BLaER1 treated with 17β-estradiol and CSF1 and Interleukin-3, amounts not matched to agents 10 nM and 100 nM (cell line): ENCODE results near the gene ADAM12.
A peak's percentile ranks its signal among the peaks of the same experiment; 100 is the strongest.

Experiments used
- H3K27ac ChIP-seq, 11 experiments: shearing (Covaris generic); formaldehyde crosslinking; 2 replicates each; pipeline ENCODE4 v1.8.1; 2022
- H3K27me3 ChIP-seq, 11 experiments: shearing (Covaris generic); formaldehyde crosslinking; 2 replicates each; pipeline ENCODE4 v1.8.1; 2022
- H3K36me3 ChIP-seq, 11 experiments: shearing (Covaris generic); formaldehyde crosslinking; 2 replicates each; pipeline ENCODE4 v1.8.1; 2022
- H3K4me1 ChIP-seq, 10 experiments: shearing (Covaris generic); formaldehyde crosslinking; 2 replicates each; pipeline ENCODE4 v1.8.1; 2022
- H3K4me2 ChIP-seq, 11 experiments: shearing (Covaris generic); formaldehyde crosslinking; 2 replicates each; pipeline ENCODE4 v1.8.1; 2022
- H3K4me3 ChIP-seq, 10 experiments: shearing (Covaris generic); formaldehyde crosslinking; 2 replicates each; pipeline ENCODE4 v1.8.1; 2022
- H3K9ac ChIP-seq, 11 experiments: shearing (Covaris generic); formaldehyde crosslinking; 2 replicates each; pipeline ENCODE4 v1.8.1; 2022
- H3K9me3 ChIP-seq, 11 experiments: shearing (Covaris generic); formaldehyde crosslinking; replicated peaks in 1 of 11; 2 replicates each; pipeline ENCODE4 v1.8.1; 2022
- H4K20me1 ChIP-seq, 11 experiments: shearing (Covaris generic); formaldehyde crosslinking; 2 replicates each; pipeline ENCODE4 v1.8.1; 2022
- Cebpa-rat ChIP-seq, 11 experiments: shearing (Covaris generic); IDR thresholded peaks; 2 replicates each; pipeline ENCODE4 v1.8.1; 2022

ADAM12 gene

GRCh38 chr10:126016882-126017281 is 371.4 kb downstream of the ADAM12 start:
- Histone ChIP-seq H3K4me3 (no peak overlapping the region), H3K4me2 (no peak overlapping the region), H4K20me1 (no peaks in the 10 kb centered on the region), H3K27ac (no peak overlapping the region), H3K27me3 (no peaks in the 10 kb centered on the region), H3K4me1 (peaks cover 0 to 10% (median 0%) of the 10 kb centered on the region in 10 experiments; a peak in 4 of 20 replicates), H3K9me3 (peaks cover 0 to 7% (median 0%) of the 10 kb centered on the region in 11 experiments; a peak in 2 of 22 replicates), H3K36me3 (no peaks in the 10 kb centered on the region), H3K9ac (no peak overlapping the region)
- no peak for TF ChIP-seq Cebpa-rat (IDR thresholded peaks at IDR 0.05)

- H3K4me3 ChIP-seq: no peak overlapping the region
- H3K27ac ChIP-seq: no peak overlapping the region
- TF ChIP-seq Cebpa-rat (IDR thresholded peaks at IDR 0.05): no peak
- H3K36me3 ChIP-seq: no peaks in the 10 kb centered on the region
- H3K4me1 ChIP-seq: peaks cover 0 to 15% (median 0%) of the 10 kb centered on the region in 10 experiments; a peak in 5 of 20 replicates
- H3K9ac ChIP-seq: no peak overlapping the region
- no peaks in the 10 kb centered on the region for H4K20me1 ChIP-seq
- H3K4me2 ChIP-seq: no peak overlapping the region
- peaks cover 0 to 7% (median 0%) of the 10 kb centered on the region in 11 experiments; a peak in 2 of 22 replicates for H3K9me3 ChIP-seq
- H3K27me3 ChIP-seq: no peaks in the 10 kb centered on the region
Measured at GRCh38 chr10:126016156-126016805, 372.0 kb downstream of the ADAM12 start.

DNA sequence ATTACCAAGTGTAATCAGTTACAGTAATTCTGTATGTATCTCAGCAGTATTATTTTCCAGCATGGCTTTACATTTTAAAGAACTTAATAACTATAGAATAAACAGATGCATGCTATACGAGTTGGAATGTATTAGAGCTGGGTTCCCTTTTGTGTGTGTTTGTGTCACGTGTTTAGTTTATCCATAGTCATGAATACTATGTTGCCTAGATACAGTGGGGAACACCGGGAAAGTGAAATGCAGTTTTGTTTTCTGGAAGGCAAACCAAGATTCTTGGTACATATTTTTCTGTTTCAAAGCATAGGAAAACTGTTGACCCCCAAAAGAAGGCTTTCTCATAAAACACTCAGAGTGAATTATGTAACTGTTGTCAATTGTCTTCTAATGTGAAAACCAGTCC is 372.9 kb downstream of the ADAM12 start:
- no peaks in the 10 kb centered on the region for H4K20me1 ChIP-seq
- no peak overlapping the region for H3K4me3 ChIP-seq
- peaks cover 0 to 7% (median 3%) of the 10 kb centered on the region in 11 experiments; a peak in 6 of 22 replicates for H3K9me3 ChIP-seq
- no peak overlapping the region for H3K4me2 ChIP-seq
- no peak for TF ChIP-seq Cebpa-rat (IDR thresholded peaks at IDR 0.05)
- no peaks in the 10 kb centered on the region for H3K36me3 ChIP-seq
- no peaks in the 10 kb centered on the region for H3K27me3 ChIP-seq
- no peak overlapping the region for H3K27ac ChIP-seq
- H3K4me1 ChIP-seq: peaks cover 0 to 15% (median 0%) of the 10 kb centered on the region in 10 experiments; a peak in 5 of 20 replicates
- no peak overlapping the region for H3K9ac ChIP-seq

- Histone ChIP-seq H3K9me3 (peaks cover 0 to 5% (median 0%) of the 10 kb centered on the region in 11 experiments; a peak in 6 of 22 replicates), H3K36me3 (no peaks in the 10 kb centered on the region), H3K9ac (no peak overlapping the region), H4K20me1 (no peaks in the 10 kb centered on the region), H3K27ac (no peak overlapping the region), H3K4me2 (no peak overlapping the region), H3K4me1 (peaks cover 0 to 25% (median 9%) of the 10 kb centered on the region in 10 experiments; a peak in 13 of 20 replicates), H3K4me3 (no peak overlapping the region), H3K27me3 (no peaks in the 10 kb centered on the region)
- no peak for TF ChIP-seq Cebpa-rat (IDR thresholded peaks at IDR 0.05)
Measured at GRCh38 chr10:126014309-126014708, 374.0 kb downstream of the ADAM12 start.

DNA sequence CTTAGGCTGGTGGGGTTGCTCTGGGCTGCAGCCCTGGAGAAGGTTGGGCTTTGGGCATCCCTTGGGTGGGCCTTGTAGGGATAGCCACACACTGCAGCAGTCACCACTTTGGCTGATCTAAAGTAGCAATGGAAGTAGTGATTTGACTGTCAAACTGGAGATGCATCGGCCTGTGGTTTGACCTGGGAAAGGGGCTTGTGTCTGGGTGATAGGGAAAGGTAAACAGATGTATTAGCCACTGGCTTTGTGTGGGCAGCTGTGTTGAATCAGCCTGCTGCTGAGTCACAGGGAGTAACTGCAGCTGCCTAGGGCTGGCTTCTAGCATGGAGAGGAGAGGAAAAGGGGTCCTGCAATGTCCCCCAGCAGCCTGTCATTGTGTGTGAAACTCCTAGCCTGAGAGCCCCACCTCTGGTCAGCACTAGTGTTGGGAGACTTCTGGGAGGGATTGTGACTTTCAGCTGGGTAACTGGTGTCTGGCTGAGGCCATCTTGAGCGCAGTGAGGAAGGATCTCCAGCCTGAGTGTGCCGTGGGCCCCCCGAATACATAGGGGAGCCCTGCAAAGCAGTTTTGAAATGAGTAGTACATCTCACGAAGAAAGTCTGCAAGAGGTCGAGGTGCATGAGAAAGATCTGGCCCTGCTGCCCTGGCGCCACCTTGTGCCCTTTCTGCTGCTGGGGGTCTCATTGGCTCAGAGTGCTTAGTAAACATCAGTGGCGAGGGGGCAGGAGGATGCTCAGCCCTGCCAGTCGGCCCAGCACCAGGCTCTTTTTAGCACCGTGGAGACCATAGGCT is 374.6 kb downstream of the ADAM12 start:
- H3K9me3 ChIP-seq: peaks cover 0 to 5% (median 0%) of the 10 kb centered on the region in 11 experiments; a peak in 5 of 22 replicates
- H3K36me3 ChIP-seq: no peaks in the 10 kb centered on the region
- peaks cover 0 to 32% (median 16%) of the 10 kb centered on the region in 10 experiments; a peak in 15 of 20 replicates for H3K4me1 ChIP-seq
- H3K4me3 ChIP-seq: no peak overlapping the region
- no peak overlapping the region; a peak in 1 of 22 replicates for H3K4me2 ChIP-seq
- no peak for TF ChIP-seq Cebpa-rat (IDR thresholded peaks at IDR 0.05)
- H3K27me3 ChIP-seq: no peaks in the 10 kb centered on the region
- no peak overlapping the region for H3K27ac ChIP-seq
- no peaks in the 10 kb centered on the region for H4K20me1 ChIP-seq
- H3K9ac ChIP-seq: no peak overlapping the region

DNA sequence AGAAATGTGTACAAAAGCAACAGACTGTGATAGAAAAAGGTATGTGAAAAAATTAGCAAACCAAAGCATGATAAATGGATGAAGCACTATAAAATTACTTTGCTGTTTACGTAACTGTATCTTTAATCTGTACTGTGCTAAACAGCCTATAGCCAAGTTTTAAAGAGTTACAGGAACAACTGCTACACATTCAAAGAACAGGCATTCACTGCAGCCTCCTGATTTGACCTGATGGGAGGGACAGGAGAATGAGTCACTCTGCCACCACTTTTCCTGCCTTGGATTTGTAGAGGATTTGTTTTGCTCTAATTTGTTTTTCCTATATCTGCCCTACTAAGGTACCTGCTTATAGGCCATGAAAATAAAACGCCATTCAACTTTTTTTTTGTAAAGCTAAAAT is 375.8 kb downstream of the ADAM12 start:
- TF ChIP-seq Cebpa-rat (IDR thresholded peaks at IDR 0.05): no peak
- Histone ChIP-seq H4K20me1 (no peaks in the 10 kb centered on the region), H3K4me1 (peaks cover 0 to 44% (median 25%) of the 10 kb centered on the region in 10 experiments; a peak in 15 of 20 replicates), H3K9me3 (peaks cover 0 to 5% (median 0%) of the 10 kb centered on the region in 11 experiments; a peak in 4 of 22 replicates), H3K36me3 (no peaks in the 10 kb centered on the region), H3K27me3 (no peaks in the 10 kb centered on the region), H3K27ac (no peak overlapping the region), H3K4me3 (no peak overlapping the region), H3K9ac (no peak overlapping the region), H3K4me2 (0 out of 22 replicates have a peak overlapping the region, but pooled peaks of 1 of the 11 experiments have one; percentile 27)

DNA sequence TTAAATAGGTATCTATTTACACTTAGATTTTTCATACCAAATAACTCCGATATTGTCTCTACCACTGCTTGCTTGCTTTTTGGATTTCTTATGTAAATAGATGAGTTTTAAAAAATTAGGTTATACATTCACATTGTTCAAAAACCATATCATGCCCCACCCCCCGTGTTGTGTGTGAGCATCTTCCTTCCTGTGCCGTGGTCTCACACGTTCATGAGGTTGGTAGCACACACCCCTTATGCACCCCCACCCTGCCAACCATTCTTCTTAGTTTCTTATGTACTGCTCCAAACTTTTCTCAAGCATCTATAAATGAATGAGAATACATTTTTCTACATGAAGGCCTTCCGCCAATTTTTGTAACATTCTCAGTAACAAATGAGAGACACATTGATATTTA is 376.3 kb downstream of the ADAM12 start:
- H3K27me3 ChIP-seq: no peaks in the 10 kb centered on the region
- H3K27ac ChIP-seq: no peak overlapping the region
- peaks cover 0 to 5% (median 0%) of the 10 kb centered on the region in 11 experiments; a peak in 4 of 22 replicates for H3K9me3 ChIP-seq
- no peak overlapping the region for H3K9ac ChIP-seq
- peak overlapping the region in 1 of 11 experiments; percentile 27; a peak in 1 of 22 replicates for H3K4me2 ChIP-seq
- TF ChIP-seq Cebpa-rat (IDR thresholded peaks at IDR 0.05): no peak
- H4K20me1 ChIP-seq: no peaks in the 10 kb centered on the region
- no peaks in the 10 kb centered on the region for H3K36me3 ChIP-seq
- no peak overlapping the region for H3K4me3 ChIP-seq
- peaks cover 0 to 48% (median 25%) of the 10 kb centered on the region in 10 experiments; a peak in 15 of 20 replicates for H3K4me1 ChIP-seq

DNA sequence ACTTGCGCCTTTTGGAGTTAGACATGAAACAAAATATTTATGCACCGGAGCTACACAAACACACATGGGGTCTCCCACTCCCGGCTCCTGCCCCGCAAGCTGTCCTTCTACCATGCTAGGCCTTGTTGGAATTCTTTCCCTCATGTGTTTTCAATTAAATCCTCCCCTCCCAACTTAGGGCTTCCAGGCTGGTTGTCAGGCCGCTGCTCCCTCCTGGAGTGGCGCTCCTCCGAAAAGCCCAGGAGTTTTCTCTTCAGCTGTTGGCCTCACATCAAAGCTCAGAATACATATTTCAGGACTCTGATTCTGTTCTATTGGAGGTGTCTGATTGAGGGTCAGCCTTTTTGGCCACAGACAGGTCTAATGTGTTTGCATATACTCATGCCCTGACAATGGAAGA is 378.6 kb downstream of the ADAM12 start:
- H3K4me2 ChIP-seq: peak overlapping the region in 7 of 11 experiments; percentile 24 to 85 (median 76); a peak in 13 of 22 replicates
- peaks cover 0 to 5% (median 0%) of the 10 kb centered on the region in 11 experiments; a peak in 4 of 22 replicates for H3K9me3 ChIP-seq
- H3K27ac ChIP-seq: no peak overlapping the region
- H3K27me3 ChIP-seq: no peaks in the 10 kb centered on the region
- no peak overlapping the region for H3K9ac ChIP-seq
- no peak for TF ChIP-seq Cebpa-rat (IDR thresholded peaks at IDR 0.05)
- H3K36me3 ChIP-seq: no peaks in the 10 kb centered on the region
- peaks cover 0 to 48% (median 25%) of the 10 kb centered on the region in 10 experiments; a peak in 15 of 20 replicates for H3K4me1 ChIP-seq
- H3K4me3 ChIP-seq: no peak overlapping the region
- no peaks in the 10 kb centered on the region for H4K20me1 ChIP-seq

GRCh38 chr10:126006906-126007305 is 381.4 kb downstream of the ADAM12 start:
- Histone ChIP-seq H3K27me3 (no peaks in the 10 kb centered on the region), H3K4me3 (no peak overlapping the region), H3K36me3 (no peaks in the 10 kb centered on the region), H3K9me3 (peaks cover 0 to 5% (median 0%) of the 10 kb centered on the region in 11 experiments; a peak in 4 of 22 replicates), H3K9ac (no peak overlapping the region), H3K4me2 (0 out of 22 replicates have a peak overlapping the region, but pooled peaks of 1 of the 11 experiments have one; percentile 84), H4K20me1 (no peaks in the 10 kb centered on the region), H3K27ac (no peak overlapping the region), H3K4me1 (peaks cover 0 to 40% (median 25%) of the 10 kb centered on the region in 10 experiments; a peak in 15 of 20 replicates)
- TF ChIP-seq Cebpa-rat (IDR thresholded peaks at IDR 0.05): no peak
